ENCODE measurements around the gene IFNE. TPM values are rescaled to one million over a fixed set of nuclear protein-coding genes. Genes with fewer than 3 reads are reported as not detected.

IFNE gene
- total RNA-seq, 1 donor from 2014 or later = not detected

DNA sequence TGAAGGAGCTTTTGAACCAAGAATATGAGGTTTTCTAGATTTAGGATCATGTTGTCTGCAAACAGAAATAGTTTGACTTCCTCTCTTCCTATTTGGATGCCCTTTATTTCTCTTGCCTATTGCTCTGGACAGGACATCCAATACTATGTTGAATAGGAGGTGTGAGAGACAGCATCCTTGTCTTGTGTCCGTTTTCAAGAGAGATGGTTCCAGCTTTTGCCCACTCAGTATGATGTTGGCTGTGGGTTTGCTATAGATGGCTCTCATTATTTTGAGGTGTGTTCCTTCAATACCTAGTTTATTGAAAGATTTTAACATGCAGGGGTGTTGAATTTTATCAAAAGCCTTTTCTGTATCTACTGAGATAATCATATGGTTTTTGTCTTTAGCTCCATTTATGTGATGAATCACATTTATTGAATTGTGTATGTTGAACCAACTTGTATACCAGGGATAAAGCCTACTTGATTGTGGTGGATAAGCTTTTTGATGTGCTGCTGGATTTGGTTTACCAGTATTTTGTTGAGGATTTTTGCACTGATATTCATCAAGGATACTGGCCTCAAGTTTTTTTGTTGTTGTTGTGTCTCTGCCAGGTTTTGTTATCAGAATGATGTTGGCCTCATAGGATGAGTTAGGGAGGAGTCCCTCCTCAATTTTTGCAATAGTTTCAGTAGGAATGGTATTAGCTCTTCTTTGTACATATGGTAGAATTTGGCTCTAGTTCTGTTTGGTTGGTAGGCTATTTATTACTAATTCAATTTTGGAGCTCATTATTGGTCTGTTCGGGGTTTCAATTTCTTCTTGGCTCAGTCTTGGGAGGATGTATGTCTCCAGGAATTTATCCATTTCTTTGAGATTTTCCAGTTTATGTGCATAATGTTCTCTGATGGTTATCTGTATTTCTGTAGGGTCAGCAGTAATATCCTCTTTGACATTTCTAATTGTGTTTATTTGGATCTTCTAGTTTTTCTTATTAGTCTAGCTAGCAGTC lies 41.2 kb upstream of the IFNE start:
- no peaks in the 10 kb centered on the region for H3K4me1 ChIP-seq
- H3K27me3 ChIP-seq = no peaks in the 10 kb centered on the region
- no peaks in the 10 kb centered on the region for H3K9me3 ChIP-seq
- H3K4me3 ChIP-seq = no peak overlapping the region
- TF ChIP-seq, protein P1, sequence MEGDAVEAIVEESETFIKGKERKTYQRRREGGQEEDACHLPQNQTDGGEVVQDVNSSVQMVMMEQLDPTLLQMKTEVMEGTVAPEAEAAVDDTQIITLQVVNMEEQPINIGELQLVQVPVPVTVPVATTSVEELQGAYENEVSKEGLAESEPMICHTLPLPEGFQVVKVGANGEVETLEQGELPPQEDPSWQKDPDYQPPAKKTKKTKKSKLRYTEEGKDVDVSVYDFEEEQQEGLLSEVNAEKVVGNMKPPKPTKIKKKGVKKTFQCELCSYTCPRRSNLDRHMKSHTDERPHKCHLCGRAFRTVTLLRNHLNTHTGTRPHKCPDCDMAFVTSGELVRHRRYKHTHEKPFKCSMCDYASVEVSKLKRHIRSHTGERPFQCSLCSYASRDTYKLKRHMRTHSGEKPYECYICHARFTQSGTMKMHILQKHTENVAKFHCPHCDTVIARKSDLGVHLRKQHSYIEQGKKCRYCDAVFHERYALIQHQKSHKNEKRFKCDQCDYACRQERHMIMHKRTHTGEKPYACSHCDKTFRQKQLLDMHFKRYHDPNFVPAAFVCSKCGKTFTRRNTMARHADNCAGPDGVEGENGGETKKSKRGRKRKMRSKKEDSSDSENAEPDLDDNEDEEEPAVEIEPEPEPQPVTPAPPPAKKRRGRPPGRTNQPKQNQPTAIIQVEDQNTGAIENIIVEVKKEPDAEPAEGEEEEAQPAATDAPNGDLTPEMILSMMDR (IDR thresholded peaks at IDR 0.05) = no peak
- H3K27ac ChIP-seq = no peak overlapping the region
- intact Hi-C loops (cut with DNase I) = no loop called here
- no peaks in the 10 kb centered on the region for H3K36me3 ChIP-seq
- no peak for DNase-seq (ENCODE audit: low spot score in 2 of 2)

DNA sequence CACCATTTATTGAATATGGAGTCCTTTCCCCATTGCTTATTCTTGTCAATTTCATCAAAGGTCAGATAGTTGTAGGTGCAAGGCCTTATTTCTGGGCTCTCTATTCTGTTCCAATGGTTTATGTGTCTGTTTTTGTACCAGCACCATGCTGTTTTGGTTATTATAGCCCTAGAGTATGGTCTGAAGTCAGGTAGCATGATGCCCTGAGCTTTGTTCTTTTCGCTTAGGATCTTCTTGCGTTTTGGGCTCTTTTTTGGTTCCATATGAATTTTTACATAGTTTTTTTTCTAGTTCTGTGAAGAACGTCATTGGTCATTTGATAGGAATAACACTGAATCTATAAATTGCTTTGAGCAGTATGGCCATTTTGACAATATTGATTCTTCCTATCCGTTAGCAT lies 40.2 kb upstream of the IFNE start:
- TF ChIP-seq, protein P1 (IDR thresholded peaks at IDR 0.05) = no peak
- Histone ChIP-seq H3K36me3 (no peaks in the 10 kb centered on the region), H3K27me3 (no peaks in the 10 kb centered on the region), H3K9me3 (no peaks in the 10 kb centered on the region), H3K27ac (no peak overlapping the region), H3K4me1 (no peaks in the 10 kb centered on the region), H3K4me3 (no peak overlapping the region)
- DNase-seq (ENCODE audit: low spot score in 2 of 2) = no peak
- intact Hi-C loops (cut with DNase I) = no loop called here

DNA sequence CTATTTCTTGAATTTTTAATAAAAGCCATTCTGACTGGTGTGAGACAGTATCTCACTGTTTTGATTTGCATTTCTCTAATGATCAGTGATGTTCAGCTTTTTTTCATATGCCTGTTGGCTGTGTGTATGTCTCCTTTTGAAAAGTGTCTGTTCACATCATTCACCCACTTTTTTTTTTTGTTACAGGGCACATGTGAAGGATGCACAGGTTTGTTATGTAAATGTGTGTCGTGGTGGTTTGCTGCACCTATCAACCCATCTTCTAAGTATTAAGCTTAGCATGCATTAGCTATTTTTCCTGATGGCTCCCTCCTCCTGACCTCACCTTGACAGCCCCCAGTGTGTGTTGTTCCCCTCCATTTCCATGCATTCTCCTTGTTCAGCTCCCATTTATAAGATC lies 39.3 kb upstream of the IFNE start:
- intact Hi-C loops (cut with DNase I) = no loop called here
- TF ChIP-seq, protein P1 (IDR thresholded peaks at IDR 0.05) = no peak
- no peak for DNase-seq (ENCODE audit: low spot score in 2 of 2)

DNA sequence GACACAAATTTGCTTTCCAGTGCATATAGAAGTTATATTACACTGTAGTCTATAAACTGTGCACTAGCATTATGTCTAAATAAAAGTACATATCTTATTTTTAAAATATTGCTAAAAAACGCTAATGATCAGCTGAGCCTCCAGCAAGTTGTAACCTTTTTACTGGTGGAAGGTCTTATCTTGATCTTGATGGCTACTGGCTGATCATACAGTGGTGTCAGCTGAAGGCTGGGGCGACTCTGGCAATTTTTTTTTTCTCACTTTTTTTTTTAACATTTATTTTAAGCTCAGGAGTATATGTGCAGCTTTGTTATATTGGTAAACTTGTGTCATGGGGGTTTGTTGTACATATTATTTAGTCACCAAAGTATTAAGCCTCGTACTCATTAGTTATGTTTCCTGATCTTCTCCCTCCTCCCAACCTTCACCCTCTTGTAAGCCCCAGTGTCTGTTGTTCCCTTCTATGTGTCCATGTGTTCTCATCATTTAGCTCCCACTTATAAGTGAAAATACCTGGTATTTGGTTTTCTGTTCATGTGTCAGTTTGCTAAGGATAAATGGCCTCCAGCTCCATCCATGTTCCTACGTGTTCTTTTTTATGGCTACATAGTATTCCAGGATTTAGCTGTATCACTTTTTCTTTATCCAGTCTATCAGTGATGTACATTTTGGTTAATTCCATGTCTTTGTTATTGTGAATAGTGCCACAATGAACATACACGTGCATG lies 38.6 kb upstream of the IFNE start:
- DNase-seq (ENCODE audit: low spot score in 2 of 2) = no peak
- intact Hi-C loops (cut with DNase I) = no loop called here
- TF ChIP-seq, protein P1 (IDR thresholded peaks at IDR 0.05) = no peak
- H3K4me3 ChIP-seq = no peak overlapping the region
- no peaks in the 10 kb centered on the region for H3K4me1 ChIP-seq
- no peaks in the 10 kb centered on the region for H3K9me3 ChIP-seq
- no peaks in the 10 kb centered on the region for H3K27me3 ChIP-seq
- no peak overlapping the region for H3K27ac ChIP-seq
- H3K36me3 ChIP-seq = no peaks in the 10 kb centered on the region

More for the DNA sequence above, 39.3 kb upstream of the IFNE start:
- Histone ChIP-seq H3K36me3 (no peaks in the 10 kb centered on the region), H3K4me3 (no peak overlapping the region), H3K4me1 (no peaks in the 10 kb centered on the region), H3K9me3 (no peaks in the 10 kb centered on the region), H3K27ac (no peak overlapping the region), H3K27me3 (no peaks in the 10 kb centered on the region)

DNA sequence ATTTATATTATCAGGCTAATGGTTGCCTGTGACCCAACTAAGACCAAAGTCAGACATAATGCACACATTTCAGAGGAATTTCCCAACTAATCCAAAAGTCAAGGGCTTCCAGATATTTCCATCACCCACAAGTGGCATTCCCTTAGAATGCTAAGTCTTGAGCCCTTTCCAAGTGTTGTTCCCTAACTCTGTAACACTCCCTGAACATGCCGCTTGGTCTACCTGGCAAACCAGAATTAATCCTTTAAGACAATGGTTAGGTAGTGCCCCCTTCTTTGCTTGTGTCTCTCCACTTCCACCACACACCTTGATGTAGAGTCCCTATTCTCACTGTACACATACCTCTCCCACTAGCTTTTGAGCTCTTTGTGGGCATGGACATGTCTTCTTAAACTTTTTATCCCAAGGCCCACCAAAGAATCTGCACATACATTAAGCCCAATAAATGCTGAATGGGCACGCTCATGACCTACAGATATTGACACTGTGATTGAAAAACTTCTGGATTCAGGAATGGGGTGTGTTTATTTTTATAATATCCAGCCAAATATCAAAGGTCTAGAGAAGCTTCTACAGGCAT lies 37.8 kb upstream of the IFNE start:
- no peaks in the 10 kb centered on the region for H3K4me1 ChIP-seq
- H3K4me3 ChIP-seq = no peak overlapping the region
- no peaks in the 10 kb centered on the region for H3K36me3 ChIP-seq
- no peak overlapping the region for H3K27ac ChIP-seq
- intact Hi-C loops (cut with DNase I) = no loop called here
- DNase-seq (ENCODE audit: low spot score in 2 of 2) = no peak
- H3K9me3 ChIP-seq = no peaks in the 10 kb centered on the region
- H3K27me3 ChIP-seq = no peaks in the 10 kb centered on the region
- TF ChIP-seq, protein P1 (IDR thresholded peaks at IDR 0.05) = no peak
